BJ (cell line): ENCODE results near the gene DUOXA1. TPM values are rescaled to one million over a fixed set of nuclear protein-coding genes. Genes with fewer than 3 reads are reported as not detected.
A peak's percentile ranks its signal among the peaks of the same experiment; 100 is the strongest.

Experiments
- CTCF ChIA-PET: fragments of 350-600 bp; formaldehyde crosslinking; extraction: SDS; loops from one replicate; lab custom pipeline; 2021; ENCODE audit warnings: antibody characterized with exemption, inconsistent platforms; lab: Yijun Ruan, JAX
- POLR2A ChIA-PET: fragments of 300-600 bp; sonication (Branson Sonifier 250); formaldehyde crosslinking; extraction: SDS; loops from one replicate; lab custom pipeline; 2021; ENCODE audit warnings: antibody characterized with exemption; lab: Charles Lee
- DNase-seq: peaks from one replicate; pipeline ENCODE4 v3.0.0-alpha.2; 2011; ENCODE audit warnings: low read depth
- H3K27me3 ChIP-seq: 2 replicates; pipeline ENCODE4 v1.6.0; 2011; ENCODE audit warnings: low read length; ENCODE audit not compliant: control insufficient read depth, insufficient read depth
- H3K36me3 ChIP-seq: 2 replicates; pipeline ENCODE4 v1.5.1; 2011; ENCODE audit warnings: low read length; ENCODE audit not compliant: control insufficient read depth, insufficient read depth
- H3K4me3 ChIP-seq: 2 replicates; pipeline ENCODE4 v1.5.1; 2011; ENCODE audit warnings: low read depth, mild to moderate bottlenecking, control low read depth, low read length
- CTCF ChIP-seq: IDR thresholded peaks from 2 replicates; pipeline ENCODE4 v1.5.1; 2011; ENCODE audit warnings: low read depth, mild to moderate bottlenecking, control low read depth, inconsistent platforms, low read length, moderate library complexity; ENCODE audit not compliant: insufficient read depth
- polyA plus RNA-seq: library from polyadenylated mRNA; depleted of rRNA; stranded (reverse); fragments of >200 nt; gene quantifications from 2 replicates; pipeline ENCODE4 v1.2.3, GENCODE V29; 2011

Gene DUOXA1
- polyA plus RNA-seq, 1 experiment, result not detected

- Histone ChIP-seq H3K4me3 (no peak overlapping the region), H3K27me3 (no peaks in the 10 kb centered on the region), H3K36me3 (no peaks in the 10 kb centered on the region)
- no peak for TF ChIP-seq CTCF
- POLR2A ChIA-PET, result no interaction called here
- CTCF ChIA-PET, result interaction anchor here (1.1 to 5.6 kb wide), 7 partner anchors 14 to 296 kb away, joined by 3 to 70 read pairs (median 8); a partner anchor contains a TSS
- no peak for DNase-seq
Observed at GRCh38 chr15:45161666-45162065, 32.0 kb upstream of the DUOXA1 start.

- peak; percentile 38 for DNase-seq
- POLR2A ChIA-PET, result no interaction called here
- CTCF ChIA-PET, result interaction anchor here (1.3 to 1.9 kb wide), 2 partner anchors 40 to 241 kb away, joined by 4 to 7 read pairs; no protein-coding TSS in a partner anchor
- no peaks in the 10 kb centered on the region for H3K27me3 ChIP-seq
- H3K4me3 ChIP-seq, result no peak overlapping the region
- no peak for TF ChIP-seq CTCF
- no peaks in the 10 kb centered on the region for H3K36me3 ChIP-seq
Observed at GRCh38 chr15:45157974-45158373, 28.3 kb upstream of the DUOXA1 start.

GRCh38 chr15:45156744-45157455 lies 27.2 kb upstream of the DUOXA1 start:
- Histone ChIP-seq H3K36me3 (no peaks in the 10 kb centered on the region), H3K4me3 (no peak overlapping the region), H3K27me3 (no peaks in the 10 kb centered on the region)
- ChIA-PET POLR2A (no interaction called here), CTCF (interaction anchor here (1.0 to 2.5 kb wide), 4 partner anchors 11 to 243 kb away, joined by 3 to 8 read pairs (median 7); no protein-coding TSS in a partner anchor)
- TF ChIP-seq CTCF, result no peak
- DNase-seq, result peak; percentile 21

- Histone ChIP-seq H3K4me3 (no peak overlapping the region), H3K27me3 (no peaks in the 10 kb centered on the region), H3K36me3 (0 out of 2 replicates have a peak, but pooled peaks cover 1% of the 10 kb centered on the region)
- no peak for TF ChIP-seq CTCF
- ChIA-PET CTCF (interaction anchor here (1.0 to 2.5 kb wide), 2 partner anchors 38 to 244 kb away, joined by 3 to 7 read pairs; no protein-coding TSS in a partner anchor), POLR2A (no interaction called here)
- no peak for DNase-seq
Observed at GRCh38 chr15:45155739-45156138, 26.1 kb upstream of the DUOXA1 start.

GRCh38 chr15:45151998-45152828 lies 22.5 kb upstream of the DUOXA1 start:
- DNase-seq, result no peak
- ChIA-PET CTCF (no interaction called here), POLR2A (no interaction called here)
- H3K36me3 ChIP-seq, result 0 out of 2 replicates have a peak, but pooled peaks cover 1% of the 10 kb centered on the region
- no peak overlapping the region for H3K4me3 ChIP-seq
- no peaks in the 10 kb centered on the region for H3K27me3 ChIP-seq
- TF ChIP-seq CTCF, result no peak
